Ascending aorta (tissue), 2 donors: ENCODE results near the gene BANP. TPM values are rescaled to one million over a fixed set of nuclear protein-coding genes. Genes with fewer than 3 reads are reported as not detected.
A peak's percentile ranks its signal among the peaks of the same experiment; 100 is the strongest.

Experiments
- DNase-seq, 2 donors: peaks; one replicate each; pipeline ENCODE4 v3.0.0-alpha.2; 2019; ENCODE audit warnings: low spot score in 2 of 2
- H3K27ac ChIP-seq, 2 donors: fragments of 200-600 bp; sonication (generic); one replicate each; pipeline ENCODE4 v1.5.1; 2016 to 2017; ENCODE audit warnings: mild to moderate bottlenecking in 1 of 2
- H3K27me3 ChIP-seq: fragments of 200-600 bp; sonication (generic); one replicate; pipeline ENCODE4 v1.5.1; 2017
- H3K36me3 ChIP-seq, 2 donors: fragments of 200-600 bp; sonication (generic); one replicate each; pipeline ENCODE4 v1.5.1; 2016
- H3K4me1 ChIP-seq, 2 donors: fragments of 200-600 bp; sonication (generic); one replicate each; pipeline ENCODE4 v1.5.1; 2016 to 2017; ENCODE audit warnings: mild to moderate bottlenecking in 1 of 2
- H3K4me3 ChIP-seq, 2 donors: fragments of 200-600 bp; sonication (generic); one replicate each; pipeline ENCODE4 v1.5.1; 2016 to 2017; ENCODE audit warnings: mild to moderate bottlenecking in 1 of 2
- H3K9me3 ChIP-seq, 2 donors: fragments of 200-600 bp; sonication (generic); one replicate each; pipeline ENCODE4 v1.5.1; 2016
- intact Hi-C: fragments of 100-400 bp; cut with DNase I; formaldehyde crosslinking; loops from one replicate; pipeline ENCODE4 v1.15.1; 2023
- total RNA-seq: library from RNA; depleted of rRNA; stranded (reverse); fragments of >200 nt; gene quantifications from one replicate; pipeline ENCODE4 v1.1.0, GENCODE V29; 2016
- TF ChIP-seq, protein P1 (sequence below), 3 experiments: fragments of 200-600 bp in 2 of 3; fragments of 450-650 bp in 1 of 3; sonication (generic) in 2 of 3; IDR thresholded peaks; one replicate each; pipeline ENCODE4 v1.5.1; 2016 to 2019; ENCODE audit warnings: antibody characterized with exemption in 3 of 3, mild to moderate bottlenecking in 1 of 3, moderate library complexity in 1 of 3

BANP gene
- total RNA-seq, 1 donor from 2014 or later, result 23.4 TPM

DNA sequence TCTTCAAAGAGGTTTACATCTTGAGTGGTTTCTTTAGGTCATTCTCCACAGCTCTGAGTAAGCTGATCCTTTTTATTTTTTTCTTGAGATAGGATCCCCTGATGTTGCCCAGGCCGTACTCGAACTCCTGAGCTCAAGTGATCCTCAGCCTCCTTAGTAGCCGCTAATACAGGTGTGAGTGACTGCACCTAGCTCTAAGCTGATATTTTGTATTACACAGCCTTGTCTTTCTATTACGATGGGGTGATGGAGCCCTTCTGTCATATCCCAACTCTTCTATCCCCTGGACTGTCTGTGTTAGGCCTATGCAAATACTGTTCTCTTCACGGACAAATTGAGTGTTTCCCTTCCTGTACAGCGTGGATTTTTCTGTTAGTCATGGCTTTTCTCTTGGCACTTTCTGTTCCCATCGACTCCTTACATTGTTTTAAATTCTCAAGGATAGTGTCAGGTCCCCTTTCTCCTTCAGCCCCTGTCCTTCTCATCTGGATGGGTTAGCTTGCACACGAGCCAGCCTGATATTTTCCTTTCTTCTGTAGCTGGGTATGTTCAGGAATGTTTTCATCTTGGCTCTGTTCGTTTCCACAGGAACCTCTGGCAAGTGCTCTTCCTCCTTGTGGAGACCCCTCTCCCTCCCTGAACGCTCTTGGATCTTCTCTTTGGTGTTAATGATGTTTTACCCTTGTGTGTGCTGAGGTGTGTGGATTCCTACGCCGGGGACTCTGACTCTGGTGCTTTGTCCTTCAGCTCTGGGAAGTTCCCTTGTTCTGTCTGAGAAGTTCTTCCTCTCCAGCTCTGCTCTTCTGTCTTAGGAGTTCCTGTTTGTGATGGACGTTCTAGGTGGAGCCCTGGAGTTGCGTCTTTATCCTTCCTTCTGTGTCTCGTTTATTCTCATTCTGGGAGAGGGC is 2.3 kb downstream of the BANP start:
- DNase-seq, result no peak
- Histone ChIP-seq H3K4me3 (no peak overlapping the region), H3K9me3 (no peaks in the 10 kb centered on the region), H3K4me1 (peaks cover 0 to 9% of the 10 kb centered on the region in 2 donors), H3K27ac (peak overlapping the region; percentile 31 to 97), H3K27me3 (no peaks in the 10 kb centered on the region), H3K36me3 (peaks cover 0 to 12% of the 10 kb centered on the region in 2 donors)
- intact Hi-C loops, result loop anchor here (2.0 kb wide), 1 partner anchor 187 kb away; no protein-coding TSS in a partner anchor
- TF ChIP-seq, protein P1, sequence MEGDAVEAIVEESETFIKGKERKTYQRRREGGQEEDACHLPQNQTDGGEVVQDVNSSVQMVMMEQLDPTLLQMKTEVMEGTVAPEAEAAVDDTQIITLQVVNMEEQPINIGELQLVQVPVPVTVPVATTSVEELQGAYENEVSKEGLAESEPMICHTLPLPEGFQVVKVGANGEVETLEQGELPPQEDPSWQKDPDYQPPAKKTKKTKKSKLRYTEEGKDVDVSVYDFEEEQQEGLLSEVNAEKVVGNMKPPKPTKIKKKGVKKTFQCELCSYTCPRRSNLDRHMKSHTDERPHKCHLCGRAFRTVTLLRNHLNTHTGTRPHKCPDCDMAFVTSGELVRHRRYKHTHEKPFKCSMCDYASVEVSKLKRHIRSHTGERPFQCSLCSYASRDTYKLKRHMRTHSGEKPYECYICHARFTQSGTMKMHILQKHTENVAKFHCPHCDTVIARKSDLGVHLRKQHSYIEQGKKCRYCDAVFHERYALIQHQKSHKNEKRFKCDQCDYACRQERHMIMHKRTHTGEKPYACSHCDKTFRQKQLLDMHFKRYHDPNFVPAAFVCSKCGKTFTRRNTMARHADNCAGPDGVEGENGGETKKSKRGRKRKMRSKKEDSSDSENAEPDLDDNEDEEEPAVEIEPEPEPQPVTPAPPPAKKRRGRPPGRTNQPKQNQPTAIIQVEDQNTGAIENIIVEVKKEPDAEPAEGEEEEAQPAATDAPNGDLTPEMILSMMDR (IDR thresholded peaks at IDR 0.05), result no peak

DNA sequence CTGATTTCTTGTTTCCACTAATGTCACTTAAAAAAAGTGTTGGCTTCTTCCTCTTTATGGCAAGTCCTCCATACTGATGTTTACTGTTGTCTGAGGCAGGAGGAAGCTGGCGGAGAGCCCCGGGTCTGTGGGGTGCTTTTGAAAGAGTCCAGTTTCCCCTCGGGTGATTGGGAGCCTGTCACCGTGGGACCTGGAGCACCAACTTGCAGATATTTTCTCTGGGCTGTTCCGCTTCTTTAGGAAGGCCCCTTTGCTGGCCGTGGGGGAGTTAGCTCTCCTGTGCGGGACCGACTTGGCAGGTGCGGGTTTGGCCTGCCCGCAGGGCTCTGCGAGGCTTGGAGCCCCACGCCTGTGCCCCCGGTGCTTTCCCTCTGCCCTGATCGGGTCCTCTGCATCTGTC is 3.1 kb downstream of the BANP start:
- DNase-seq, result no peak
- Histone ChIP-seq H3K27me3 (no peaks in the 10 kb centered on the region), H3K4me1 (peaks cover 0 to 9% of the 10 kb centered on the region in 2 donors), H3K9me3 (no peaks in the 10 kb centered on the region), H3K4me3 (no peak overlapping the region), H3K36me3 (peaks cover 0 to 12% of the 10 kb centered on the region in 2 donors), H3K27ac (peak overlapping the region; percentile 31 to 97)
- intact Hi-C loops, result no loop called here
- TF ChIP-seq, protein P1 (IDR thresholded peaks at IDR 0.05), result no peak

DNA sequence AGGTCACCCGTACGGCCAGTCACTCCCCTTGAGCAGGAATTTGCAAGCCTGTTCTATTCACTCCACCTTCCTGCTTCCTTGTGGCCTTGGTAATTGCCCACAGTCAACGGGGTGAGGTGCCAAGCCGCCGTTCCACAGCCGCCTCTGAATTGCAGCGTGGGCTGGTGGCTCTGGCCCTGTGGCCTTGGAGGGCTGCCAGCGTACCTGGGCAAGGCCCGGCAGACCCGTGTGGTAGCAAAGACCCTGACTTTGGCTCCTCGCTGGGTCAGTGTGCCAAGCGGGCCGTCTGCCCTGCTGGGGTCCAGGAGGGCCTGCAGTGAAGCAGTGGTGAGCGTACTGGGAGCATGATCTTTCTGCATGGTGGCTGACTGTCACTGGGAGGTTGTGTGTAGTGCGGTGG is 3.6 kb downstream of the BANP start:
- TF ChIP-seq, protein P1 (IDR thresholded peaks at IDR 0.05), result no peak

DNA sequence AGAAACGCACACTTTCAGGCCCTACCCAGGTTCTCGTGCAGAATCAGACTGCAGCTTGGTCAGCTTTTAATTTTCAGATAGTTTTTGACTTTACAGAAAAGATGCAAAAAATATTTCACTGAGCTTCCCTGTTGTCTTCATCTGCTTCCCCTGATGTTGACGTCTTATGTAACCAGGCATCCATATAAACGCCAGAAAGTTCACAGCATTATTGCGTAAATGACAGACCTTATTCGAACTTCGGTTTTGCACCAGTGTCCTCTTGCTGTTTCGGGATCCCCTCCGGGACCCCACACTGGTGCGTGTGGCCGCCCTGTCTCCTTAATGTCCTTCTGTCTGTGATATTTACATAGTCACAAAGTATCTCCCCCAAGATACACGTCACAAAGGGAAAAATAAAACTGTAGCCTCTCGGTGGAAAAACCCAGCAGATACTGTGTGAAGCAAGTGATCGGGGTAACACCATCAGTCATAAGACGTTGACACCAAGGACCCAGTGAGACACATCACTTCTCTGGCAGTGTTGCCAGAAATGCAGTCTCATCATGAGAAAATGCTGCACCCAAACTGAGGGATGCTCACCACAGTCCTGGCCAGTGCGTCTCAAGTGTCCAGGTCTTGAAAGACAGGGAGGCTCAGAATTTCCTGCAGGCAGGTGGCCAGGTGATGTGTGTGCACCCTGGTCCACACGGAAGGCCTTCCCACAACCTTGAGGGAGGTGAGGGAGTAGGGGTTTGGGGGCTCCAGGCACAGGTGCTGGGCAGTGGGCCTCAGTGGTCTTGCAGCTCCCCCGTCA is 4.3 kb downstream of the BANP start:
- no peak for DNase-seq
- H3K27ac ChIP-seq, result peak overlapping the region in 1 of 2 donors; percentile 97

More for the DNA sequence above, 3.6 kb downstream of the BANP start:
- no peak overlapping the region for H3K4me3 ChIP-seq
- H3K9me3 ChIP-seq, result no peaks in the 10 kb centered on the region
- peaks cover 0 to 12% of the 10 kb centered on the region in 2 donors for H3K36me3 ChIP-seq
- H3K4me1 ChIP-seq, result peaks cover 0 to 9% of the 10 kb centered on the region in 2 donors
- intact Hi-C loops, result no loop called here
- H3K27ac ChIP-seq, result peak overlapping the region in 1 of 2 donors; percentile 97
- no peak for DNase-seq
- H3K27me3 ChIP-seq, result no peaks in the 10 kb centered on the region

DNA sequence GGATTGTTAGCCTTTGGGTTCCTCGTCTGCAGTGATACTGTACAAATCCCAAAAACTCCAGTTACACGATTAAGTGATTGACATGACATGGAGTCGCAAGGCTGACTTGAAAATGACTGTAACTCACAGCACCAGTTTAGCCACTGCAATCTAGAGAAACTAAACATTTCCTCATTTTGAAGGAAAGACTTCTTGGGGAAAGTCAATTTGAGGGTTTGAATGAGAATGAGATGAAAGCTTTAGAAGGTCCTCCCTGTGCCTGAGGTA is 4.8 kb downstream of the BANP start:
- peaks cover 0 to 12% of the 10 kb centered on the region in 2 donors for H3K36me3 ChIP-seq
- DNase-seq, result no peak
- H3K27ac ChIP-seq, result peak overlapping the region in 1 of 2 donors; percentile 48
- H3K4me1 ChIP-seq, result peaks cover 0 to 9% of the 10 kb centered on the region in 2 donors
- intact Hi-C loops, result no loop called here
- H3K4me3 ChIP-seq, result no peak overlapping the region
- no peaks in the 10 kb centered on the region for H3K27me3 ChIP-seq
- TF ChIP-seq, protein P1 (IDR thresholded peaks at IDR 0.05), result no peak
- H3K9me3 ChIP-seq, result no peaks in the 10 kb centered on the region

More for the DNA sequence above, 4.3 kb downstream of the BANP start:
- peaks cover 0 to 9% of the 10 kb centered on the region in 2 donors for H3K4me1 ChIP-seq
- TF ChIP-seq, protein P1 (IDR thresholded peaks at IDR 0.05), result no peak
- H3K27me3 ChIP-seq, result no peaks in the 10 kb centered on the region
- no peak overlapping the region for H3K4me3 ChIP-seq
- intact Hi-C loops, result no loop called here
- no peaks in the 10 kb centered on the region for H3K9me3 ChIP-seq
- H3K36me3 ChIP-seq, result peaks cover 0 to 12% of the 10 kb centered on the region in 2 donors
